ENCODE results near the gene BCCIP. TPM values are rescaled to one million over a fixed set of nuclear protein-coding genes. Genes with fewer than 3 reads are reported as not detected.

BCCIP gene
- total RNA-seq, 1 experiment from 2014 or later = 49.3 TPM

DNA sequence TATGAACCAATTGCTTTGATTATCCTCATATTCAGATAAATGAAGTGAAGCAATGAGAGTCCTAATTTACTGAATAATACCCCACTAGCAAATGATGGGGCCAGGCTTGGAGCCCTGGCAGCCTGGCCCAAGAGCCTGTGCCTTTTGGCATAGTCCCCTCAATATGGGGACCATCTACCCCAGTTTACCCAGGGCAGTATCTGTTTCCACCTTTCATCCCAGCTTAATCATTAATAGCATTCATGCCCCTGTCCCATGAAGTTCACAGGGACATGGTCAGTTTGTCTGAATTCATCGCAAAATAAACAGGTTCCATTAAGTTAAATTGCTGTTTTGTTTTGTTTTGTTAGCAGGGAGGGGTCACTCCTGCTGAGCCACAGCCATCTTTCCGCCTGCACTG is 25.5 kb downstream of the BCCIP start:
- TF ChIP-seq, protein P1, sequence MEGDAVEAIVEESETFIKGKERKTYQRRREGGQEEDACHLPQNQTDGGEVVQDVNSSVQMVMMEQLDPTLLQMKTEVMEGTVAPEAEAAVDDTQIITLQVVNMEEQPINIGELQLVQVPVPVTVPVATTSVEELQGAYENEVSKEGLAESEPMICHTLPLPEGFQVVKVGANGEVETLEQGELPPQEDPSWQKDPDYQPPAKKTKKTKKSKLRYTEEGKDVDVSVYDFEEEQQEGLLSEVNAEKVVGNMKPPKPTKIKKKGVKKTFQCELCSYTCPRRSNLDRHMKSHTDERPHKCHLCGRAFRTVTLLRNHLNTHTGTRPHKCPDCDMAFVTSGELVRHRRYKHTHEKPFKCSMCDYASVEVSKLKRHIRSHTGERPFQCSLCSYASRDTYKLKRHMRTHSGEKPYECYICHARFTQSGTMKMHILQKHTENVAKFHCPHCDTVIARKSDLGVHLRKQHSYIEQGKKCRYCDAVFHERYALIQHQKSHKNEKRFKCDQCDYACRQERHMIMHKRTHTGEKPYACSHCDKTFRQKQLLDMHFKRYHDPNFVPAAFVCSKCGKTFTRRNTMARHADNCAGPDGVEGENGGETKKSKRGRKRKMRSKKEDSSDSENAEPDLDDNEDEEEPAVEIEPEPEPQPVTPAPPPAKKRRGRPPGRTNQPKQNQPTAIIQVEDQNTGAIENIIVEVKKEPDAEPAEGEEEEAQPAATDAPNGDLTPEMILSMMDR (IDR thresholded peaks at IDR 0.05; ENCODE audit: unreplicated experiment) = no peak
- no peak overlapping the region for H3K27ac Mint-ChIP-seq (ENCODE audit: unreplicated experiment)
- CTCF ChIA-PET = no interaction called here
- no peaks in the 10 kb centered on the region for H3K27me3 Mint-ChIP-seq (ENCODE audit: unreplicated experiment)
- peaks cover 27% of the 10 kb centered on the region for H3K36me3 Mint-ChIP-seq (ENCODE audit: insufficient read depth, unreplicated experiment)
- no peak for DNase-seq
- no peaks in the 10 kb centered on the region for H3K4me1 Mint-ChIP-seq (ENCODE audit: low read depth, unreplicated experiment)
- intact Hi-C loops (cut with micrococcal nuclease; ENCODE audit: unreplicated experiment) = no loop called here
- no peak overlapping the region for H3K4me3 Mint-ChIP-seq (ENCODE audit: low read depth, unreplicated experiment)
- no TSS peak for BruUV-seq (replicated peaks)
- H3K9me3 Mint-ChIP-seq (ENCODE audit: low read depth, unreplicated experiment) = no peaks in the 10 kb centered on the region

DNA sequence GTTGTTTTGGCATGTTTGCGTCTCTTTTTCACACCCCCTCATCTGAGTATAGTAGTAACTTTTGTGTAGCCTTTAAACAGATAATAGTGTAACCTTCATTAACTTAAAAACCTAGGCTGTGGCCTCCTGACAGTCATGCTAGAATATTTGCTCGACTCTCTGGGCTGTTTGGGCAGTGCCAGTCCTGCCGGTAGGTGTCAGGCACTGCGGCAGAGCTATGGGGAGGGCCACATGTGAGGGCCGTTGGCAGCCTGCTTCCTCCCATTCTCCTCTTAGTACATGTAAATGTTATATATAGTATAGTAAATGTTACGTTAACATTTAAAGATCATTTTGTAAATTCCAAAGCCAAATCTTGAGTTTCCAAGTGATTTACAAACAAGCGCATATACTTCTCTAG is 26.1 kb downstream of the BCCIP start:
- TF ChIP-seq, protein P1 (IDR thresholded peaks at IDR 0.05; ENCODE audit: unreplicated experiment) = no peak
- H3K9me3 Mint-ChIP-seq (ENCODE audit: low read depth, unreplicated experiment) = no peaks in the 10 kb centered on the region
- no peaks in the 10 kb centered on the region for H3K27me3 Mint-ChIP-seq (ENCODE audit: unreplicated experiment)
- intact Hi-C loops (cut with micrococcal nuclease; ENCODE audit: unreplicated experiment) = no loop called here
- no peak overlapping the region for H3K4me3 Mint-ChIP-seq (ENCODE audit: low read depth, unreplicated experiment)
- H3K4me1 Mint-ChIP-seq (ENCODE audit: low read depth, unreplicated experiment) = no peaks in the 10 kb centered on the region
- CTCF ChIA-PET = no interaction called here
- H3K36me3 Mint-ChIP-seq (ENCODE audit: insufficient read depth, unreplicated experiment) = peaks cover 32% of the 10 kb centered on the region
- no peak overlapping the region for H3K27ac Mint-ChIP-seq (ENCODE audit: unreplicated experiment)
- BruUV-seq (replicated peaks) = no TSS peak
- no peak for DNase-seq

DNA sequence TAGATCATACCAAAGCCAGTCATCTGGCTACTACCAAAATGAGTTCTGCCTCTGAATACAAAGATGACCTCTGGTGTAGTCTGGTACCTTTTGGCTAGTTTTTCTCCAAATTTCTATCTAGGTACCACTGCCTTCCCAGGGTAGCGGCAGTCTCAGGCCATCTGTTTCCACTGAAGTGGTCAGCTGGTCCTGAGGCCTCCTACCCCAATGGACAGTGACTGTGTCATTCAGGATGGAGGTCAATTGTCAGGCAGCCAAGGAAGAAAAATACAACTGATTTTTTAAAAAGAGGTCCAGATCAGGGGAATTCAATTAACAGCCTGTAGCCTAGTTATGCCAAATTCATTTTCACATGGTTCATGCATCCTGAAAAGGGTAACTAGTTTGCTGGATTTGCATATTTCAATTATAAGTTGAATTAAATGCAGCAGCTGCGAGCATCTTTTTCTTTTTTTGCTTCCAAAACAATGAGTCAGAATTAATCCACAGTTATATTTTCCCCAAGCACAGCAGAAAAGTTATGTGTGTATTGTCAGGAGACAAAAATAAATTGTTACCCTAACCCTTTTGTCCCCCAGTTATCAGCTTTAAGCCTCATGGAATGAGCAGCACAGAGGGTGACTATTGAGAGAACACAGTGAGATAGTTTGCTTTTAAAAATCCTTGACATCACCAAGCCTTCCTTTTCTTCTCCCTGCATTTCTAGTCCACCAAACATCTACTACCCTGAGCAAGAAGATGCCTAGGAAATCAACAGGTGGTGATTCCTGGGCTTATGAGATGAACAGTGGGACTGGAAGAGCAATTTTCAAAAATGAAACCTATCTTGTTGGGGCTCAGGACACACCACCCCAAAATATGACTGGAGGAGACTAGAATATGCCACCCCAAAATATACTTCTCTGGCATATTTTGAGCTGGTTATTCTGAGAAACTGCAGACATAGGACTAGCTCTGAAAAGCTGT is 27.7 kb downstream of the BCCIP start:
- BruUV-seq (replicated peaks) = no TSS peak
- intact Hi-C loops (cut with micrococcal nuclease; ENCODE audit: unreplicated experiment) = no loop called here
- TF ChIP-seq, protein P1 (IDR thresholded peaks at IDR 0.05; ENCODE audit: unreplicated experiment) = no peak
- CTCF ChIA-PET = interaction anchor here (0.7 kb wide), 1 partner anchor 79 kb away, joined by 7 read pairs; no protein-coding TSS in a partner anchor
- Mint-ChIP-seq H3K4me1 (ENCODE audit: low read depth, unreplicated experiment) (no peaks in the 10 kb centered on the region), H3K36me3 (ENCODE audit: insufficient read depth, unreplicated experiment) (peaks cover 27% of the 10 kb centered on the region), H3K27ac (ENCODE audit: unreplicated experiment) (no peak overlapping the region), H3K9me3 (ENCODE audit: low read depth, unreplicated experiment) (no peaks in the 10 kb centered on the region), H3K4me3 (ENCODE audit: low read depth, unreplicated experiment) (no peak overlapping the region), H3K27me3 (ENCODE audit: unreplicated experiment) (no peaks in the 10 kb centered on the region)
- DNase-seq = no peak

GRCh38 chr10:125852487-125852886 is 29.1 kb downstream of the BCCIP start:
- Mint-ChIP-seq H3K4me3 (ENCODE audit: low read depth, unreplicated experiment) (no peak overlapping the region), H3K27me3 (ENCODE audit: unreplicated experiment) (no peaks in the 10 kb centered on the region), H3K36me3 (ENCODE audit: insufficient read depth, unreplicated experiment) (peaks cover 26% of the 10 kb centered on the region), H3K27ac (ENCODE audit: unreplicated experiment) (no peak overlapping the region), H3K4me1 (ENCODE audit: low read depth, unreplicated experiment) (no peaks in the 10 kb centered on the region), H3K9me3 (ENCODE audit: low read depth, unreplicated experiment) (no peaks in the 10 kb centered on the region)
- TF ChIP-seq, protein P1 (IDR thresholded peaks at IDR 0.05; ENCODE audit: unreplicated experiment) = no peak
- intact Hi-C loops (cut with micrococcal nuclease; ENCODE audit: unreplicated experiment) = no loop called here
- CTCF ChIA-PET = no interaction called here
- DNase-seq = no peak
- BruUV-seq (replicated peaks) = no TSS peak
